Measurements from ENCODE around the gene RPS21.

Gene RPS21

GRCh38 chr20:62398120-62398821 lies 11.4 kb downstream of the RPS21 start:
- TF ChIP-seq EZH2 (IDR thresholded peaks at IDR 0.05; ENCODE audit: borderline replicate concordance, low read depth, low read length, severe bottlenecking) (no peak), CTCF (IDR thresholded peaks at IDR 0.05; ENCODE audit: borderline replicate concordance, extremely low read depth, low read length, poor library complexity, severe bottlenecking) (no peak)
- no peaks in the 10 kb centered on the region for H3K4me1 ChIP-seq (ENCODE audit: insufficient read depth, low read length)
- ATAC-seq (ENCODE audit: insufficient read depth, low read depth) (no peak), DNase-seq (no peak)
- H3K27ac ChIP-seq (ENCODE audit: low read length): no peak overlapping the region
- H3K9ac ChIP-seq (ENCODE audit: low read depth, low read length): no peak overlapping the region
- H3K79me2 ChIP-seq (ENCODE audit: insufficient read depth, low read length): peaks cover 7% of the 10 kb centered on the region; the same call in 1 of the 2 replicates
- no peak overlapping the region for H3K4me3 ChIP-seq (ENCODE audit: low read depth in 1 of 2, low read length in 2 of 2)
- no peak overlapping the region for H3K4me2 ChIP-seq (ENCODE audit: insufficient read depth, low read length)
- H3K9me3 ChIP-seq (ENCODE audit: insufficient read depth, low read length, severe bottlenecking): no peaks in the 10 kb centered on the region
- no peaks in the 10 kb centered on the region for H3K27me3 ChIP-seq (ENCODE audit: insufficient read depth, low read length, poor library complexity)
- H4K20me1 ChIP-seq (ENCODE audit: insufficient read depth, low read length): peaks cover 33% of the 10 kb centered on the region
- H3K36me3 ChIP-seq (ENCODE audit: insufficient read depth, low read length): peaks cover 35% of the 10 kb centered on the region
- H2AFZ ChIP-seq (ENCODE audit: low read depth, low read length): no peak overlapping the region

- H2AFZ ChIP-seq (ENCODE audit: low read depth, low read length): no peak overlapping the region
- H3K4me1 ChIP-seq (ENCODE audit: insufficient read depth, low read length): peaks cover 10% of the 10 kb centered on the region
- TF ChIP-seq EZH2 (IDR thresholded peaks at IDR 0.05; ENCODE audit: borderline replicate concordance, low read depth, low read length, severe bottlenecking) (no peak), CTCF (IDR thresholded peaks at IDR 0.05; ENCODE audit: borderline replicate concordance, extremely low read depth, low read length, poor library complexity, severe bottlenecking) (no peak)
- no peak for DNase-seq
- peaks cover 40% of the 10 kb centered on the region for H4K20me1 ChIP-seq (ENCODE audit: insufficient read depth, low read length)
- no peak overlapping the region for H3K9ac ChIP-seq (ENCODE audit: low read depth, low read length)
- H3K4me3 ChIP-seq (ENCODE audit: low read depth in 1 of 2, low read length in 2 of 2): no peak overlapping the region
- no peak for ATAC-seq (ENCODE audit: insufficient read depth, low read depth)
- peaks cover 22% of the 10 kb centered on the region for H3K79me2 ChIP-seq (ENCODE audit: insufficient read depth, low read length)
- H3K9me3 ChIP-seq (ENCODE audit: insufficient read depth, low read length, severe bottlenecking): no peaks in the 10 kb centered on the region
- no peaks in the 10 kb centered on the region for H3K27me3 ChIP-seq (ENCODE audit: insufficient read depth, low read length, poor library complexity)
- H3K36me3 ChIP-seq (ENCODE audit: insufficient read depth, low read length): peaks cover 39% of the 10 kb centered on the region
- no peak overlapping the region for H3K27ac ChIP-seq (ENCODE audit: low read length)
- no peak overlapping the region for H3K4me2 ChIP-seq (ENCODE audit: insufficient read depth, low read length)
Observed at GRCh38 chr20:62400021-62400420, 13.1 kb downstream of the RPS21 start.

GRCh38 chr20:62400541-62400940 lies 13.6 kb downstream of the RPS21 start:
- DNase-seq (no peak), ATAC-seq (ENCODE audit: insufficient read depth, low read depth) (no peak)
- no peak overlapping the region for H2AFZ ChIP-seq (ENCODE audit: low read depth, low read length)
- H3K79me2 ChIP-seq (ENCODE audit: insufficient read depth, low read length): peaks cover 27% of the 10 kb centered on the region
- no peaks in the 10 kb centered on the region for H3K27me3 ChIP-seq (ENCODE audit: insufficient read depth, low read length, poor library complexity)
- peaks cover 15% of the 10 kb centered on the region for H3K4me1 ChIP-seq (ENCODE audit: insufficient read depth, low read length)
- no peak overlapping the region for H3K4me3 ChIP-seq (ENCODE audit: low read depth in 1 of 2, low read length in 2 of 2)
- no peak overlapping the region for H3K27ac ChIP-seq (ENCODE audit: low read length)
- no peaks in the 10 kb centered on the region for H3K9me3 ChIP-seq (ENCODE audit: insufficient read depth, low read length, severe bottlenecking)
- no peak for TF ChIP-seq EZH2 (IDR thresholded peaks at IDR 0.05; ENCODE audit: borderline replicate concordance, low read depth, low read length, severe bottlenecking)
- TF ChIP-seq CTCF (IDR thresholded peaks at IDR 0.05; ENCODE audit: borderline replicate concordance, extremely low read depth, low read length, poor library complexity, severe bottlenecking): no peak
- peaks cover 44% of the 10 kb centered on the region for H4K20me1 ChIP-seq (ENCODE audit: insufficient read depth, low read length)
- H3K9ac ChIP-seq (ENCODE audit: low read depth, low read length): no peak overlapping the region
- H3K36me3 ChIP-seq (ENCODE audit: insufficient read depth, low read length): peaks cover 43% of the 10 kb centered on the region
- H3K4me2 ChIP-seq (ENCODE audit: insufficient read depth, low read length): no peak overlapping the region
